Hematopoietic multipotent progenitor cell treated with erythropoietin and hydrocortisone succinate and interleukin-3 and kit ligand, for 6 days (in vitro differentiated cells): ENCODE measurements around the gene FAM200B.

Source experiments
- DNase-seq: peaks from one replicate; pipeline ENCODE4 v3.0.0-alpha.2; 2015

Gene FAM200B

GRCh38 chr4:15738877-15739276 lies 57.2 kb downstream of the FAM200B start:
- no peak for DNase-seq
